Activated naive CD4-positive, alpha-beta T cell treated with anti-CD3 and anti-CD28 coated beads for 36 hours (primary cell): ENCODE measurements around the gene CALM1. TPM values are rescaled to one million over a fixed set of nuclear protein-coding genes. Genes with fewer than 3 reads are reported as not detected.

Experiments used
- CTCF ChIA-PET: fragments of 350-600 bp; sonication (Branson Sonifier 250); formaldehyde crosslinking; loops from one replicate; lab custom pipeline; 2021; ENCODE audit warnings: antibody characterized with exemption; lab: Charles Lee
- DNase-seq: peaks from one replicate; pipeline ENCODE4 v3.0.0-alpha.2; 2020
- H3K27ac Mint-ChIP-seq: one replicate; pipeline ENCODE4 v1.8.0; 2021; ENCODE audit warnings: mild to moderate bottlenecking, mixed read lengths
- H3K27me3 Mint-ChIP-seq: one replicate; pipeline ENCODE4 v1.8.0; 2021; ENCODE audit warnings: low read depth, mixed read lengths
- H3K36me3 Mint-ChIP-seq: one replicate; pipeline ENCODE4 v1.8.0; 2021; ENCODE audit warnings: low read depth, mixed read lengths
- H3K4me1 Mint-ChIP-seq: one replicate; pipeline ENCODE4 v1.8.0; 2021; ENCODE audit warnings: low read depth, mixed read lengths
- H3K4me3 Mint-ChIP-seq: one replicate; pipeline ENCODE4 v1.8.0; 2021; ENCODE audit warnings: mild to moderate bottlenecking, moderate library complexity, mixed read lengths
- H3K9me3 Mint-ChIP-seq: one replicate; pipeline ENCODE4 v1.8.0; 2021; ENCODE audit warnings: mixed read lengths
- intact Hi-C: fragments of 100-400 bp; cut with micrococcal nuclease; formaldehyde crosslinking; loops from one replicate; pipeline ENCODE4 v1.15.1; 2023
- total RNA-seq, 2 experiments: library from RNA; stranded (reverse); gene quantifications; one replicate each; pipeline ENCODE4 v1.2.3, GENCODE V29; 2021

The CALM1 gene
- total RNA-seq, 2 experiments from 2014 or later = 404 to 409 TPM

GRCh38 chr14:90373887-90374286, 22.9 kb upstream of the CALM1 start:
- CTCF ChIA-PET = interaction anchor here (1.1 kb wide), 1 partner anchor 26 kb away, joined by 3 read pairs; no protein-coding TSS in a partner anchor
- intact Hi-C loops = no loop called here
- DNase-seq = no peak
- Mint-ChIP-seq H3K9me3 (no peaks in the 10 kb centered on the region), H3K4me1 (no peaks in the 10 kb centered on the region), H3K27ac (no peak overlapping the region), H3K36me3 (no peaks in the 10 kb centered on the region), H3K4me3 (no peak overlapping the region), H3K27me3 (no peaks in the 10 kb centered on the region)

GRCh38 chr14:90374813-90375212, 22.0 kb upstream of the CALM1 start:
- Mint-ChIP-seq H3K4me1 (no peaks in the 10 kb centered on the region), H3K9me3 (no peaks in the 10 kb centered on the region), H3K4me3 (no peak overlapping the region), H3K27me3 (no peaks in the 10 kb centered on the region), H3K27ac (no peak overlapping the region), H3K36me3 (no peaks in the 10 kb centered on the region)
- CTCF ChIA-PET = interaction anchor here (0.6 to 1.1 kb wide), 5 partner anchors 14 to 202 kb away, joined by 3 to 7 read pairs (median 3); no protein-coding TSS in a partner anchor
- intact Hi-C loops = no loop called here
- no peak for DNase-seq

- Mint-ChIP-seq H3K36me3 (no peaks in the 10 kb centered on the region), H3K4me3 (no peak overlapping the region), H3K27ac (no peak overlapping the region), H3K27me3 (no peaks in the 10 kb centered on the region), H3K9me3 (no peaks in the 10 kb centered on the region), H3K4me1 (peaks cover 4% of the 10 kb centered on the region)
- CTCF ChIA-PET = interaction anchor here (0.7 kb wide), 1 partner anchor 10 kb away, joined by 3 read pairs; no protein-coding TSS in a partner anchor
- no peak for DNase-seq
- intact Hi-C loops = no loop called here
These were observed 20.9 kb upstream of the CALM1 start for GRCh38 chr14:90375934-90376333.

DNA sequence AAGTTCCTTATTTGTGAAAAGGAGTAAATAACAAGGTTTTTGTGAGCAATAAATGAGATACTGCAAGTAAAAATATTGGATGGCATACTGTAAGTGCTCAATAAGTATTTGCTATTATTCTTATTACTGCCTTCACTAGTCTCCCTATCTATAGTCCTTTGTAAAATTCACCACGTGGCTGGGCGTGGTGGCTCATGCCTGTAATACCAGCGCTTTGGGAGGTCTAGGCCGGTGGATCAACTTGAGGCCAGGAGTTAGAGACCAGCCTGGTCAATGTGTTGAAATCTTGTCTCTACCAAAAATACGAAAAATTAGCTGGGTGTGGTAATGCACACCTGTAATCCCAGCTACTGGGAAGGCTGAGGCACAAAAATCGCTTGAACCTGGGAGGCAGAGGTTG, 18.6 kb upstream of the CALM1 start:
- H3K4me1 Mint-ChIP-seq = peaks cover 4% of the 10 kb centered on the region
- no peak overlapping the region for H3K4me3 Mint-ChIP-seq
- no peaks in the 10 kb centered on the region for H3K27me3 Mint-ChIP-seq
- no peak for DNase-seq
- no peak overlapping the region for H3K27ac Mint-ChIP-seq
- no peaks in the 10 kb centered on the region for H3K36me3 Mint-ChIP-seq
- no peaks in the 10 kb centered on the region for H3K9me3 Mint-ChIP-seq
- intact Hi-C loops = no loop called here
- CTCF ChIA-PET = interaction anchor here (0.7 kb wide), 2 partner anchors 28 to 183 kb away, joined by 3 read pairs; no protein-coding TSS in a partner anchor

DNA sequence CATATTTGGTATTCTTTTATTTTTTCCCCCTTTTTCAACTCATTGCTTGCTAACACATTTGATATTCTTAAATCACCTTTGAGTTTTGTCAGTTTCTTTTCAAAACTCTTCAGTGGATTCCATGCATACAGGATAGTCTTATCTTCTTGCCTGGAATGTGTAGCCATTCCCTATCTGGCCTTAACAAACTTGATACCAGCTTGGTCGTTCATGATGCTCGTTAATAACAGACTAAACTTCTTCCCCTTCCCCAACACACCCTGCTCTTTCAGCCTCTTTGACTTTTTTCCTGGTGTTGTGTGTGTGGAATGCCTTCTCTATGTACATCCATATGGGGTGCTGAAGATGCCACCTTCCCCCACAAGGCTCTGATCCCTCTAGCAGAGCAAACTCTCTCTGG, 17.7 kb upstream of the CALM1 start:
- no peaks in the 10 kb centered on the region for H3K27me3 Mint-ChIP-seq
- no peak overlapping the region for H3K4me3 Mint-ChIP-seq
- no peak overlapping the region for H3K27ac Mint-ChIP-seq
- intact Hi-C loops = no loop called here
- no peak for DNase-seq
- CTCF ChIA-PET = interaction anchor here (0.7 to 1.3 kb wide), 5 partner anchors 20 to 318 kb away, joined by 3 read pairs; no protein-coding TSS in a partner anchor
- peaks cover 5% of the 10 kb centered on the region for H3K4me1 Mint-ChIP-seq
- H3K9me3 Mint-ChIP-seq = no peaks in the 10 kb centered on the region
- H3K36me3 Mint-ChIP-seq = no peaks in the 10 kb centered on the region

DNA sequence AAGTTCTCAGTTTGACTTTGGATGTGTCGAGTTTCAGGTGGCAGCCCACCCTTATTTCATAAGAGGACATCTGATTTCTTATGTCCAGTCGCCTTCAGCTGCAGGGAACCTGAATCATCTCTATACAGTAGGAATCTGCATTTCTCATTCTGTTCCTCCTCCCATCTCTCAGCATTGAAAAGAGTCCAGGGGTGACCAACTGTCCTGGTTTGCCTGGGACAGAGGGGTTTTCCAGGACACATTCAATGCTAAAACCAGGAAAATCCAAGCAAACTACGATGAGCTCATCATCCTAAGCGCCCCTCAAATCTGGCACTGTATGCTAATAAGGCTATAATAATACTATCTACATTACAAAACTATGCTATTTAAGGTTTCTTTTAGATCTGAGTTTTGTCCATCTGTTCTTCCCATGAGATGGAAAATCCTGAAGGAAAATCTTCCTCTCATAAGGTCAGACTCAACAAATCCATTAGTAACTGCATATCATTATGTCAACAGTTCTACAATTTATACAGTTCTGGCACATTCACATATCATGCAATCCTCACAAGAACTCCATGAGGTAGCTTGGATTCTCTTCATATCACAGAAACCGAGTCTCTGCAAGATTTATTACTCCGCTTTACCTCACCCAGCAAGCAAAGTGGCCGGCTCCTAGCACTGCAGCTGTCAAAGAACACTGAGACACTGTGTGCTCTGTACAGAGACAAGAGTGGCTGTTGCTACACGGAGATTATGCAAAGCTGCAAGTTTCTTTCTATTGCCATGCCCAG, 15.6 kb upstream of the CALM1 start:
- Mint-ChIP-seq H3K27me3 (no peaks in the 10 kb centered on the region), H3K36me3 (no peaks in the 10 kb centered on the region), H3K9me3 (no peaks in the 10 kb centered on the region), H3K4me1 (peaks cover 17% of the 10 kb centered on the region), H3K4me3 (no peak overlapping the region), H3K27ac (no peak overlapping the region)
- no peak for DNase-seq
- CTCF ChIA-PET = interaction anchor here (1.0 to 2.0 kb wide), 4 partner anchors 8 to 92 kb away, joined by 3 to 7 read pairs (median 4); no protein-coding TSS in a partner anchor
- intact Hi-C loops = loop anchor here (5.0 to 10.0 kb wide), 4 partner anchors 446 to 866 kb away; partner anchors contain the start of gene RPS6KA5

DNA sequence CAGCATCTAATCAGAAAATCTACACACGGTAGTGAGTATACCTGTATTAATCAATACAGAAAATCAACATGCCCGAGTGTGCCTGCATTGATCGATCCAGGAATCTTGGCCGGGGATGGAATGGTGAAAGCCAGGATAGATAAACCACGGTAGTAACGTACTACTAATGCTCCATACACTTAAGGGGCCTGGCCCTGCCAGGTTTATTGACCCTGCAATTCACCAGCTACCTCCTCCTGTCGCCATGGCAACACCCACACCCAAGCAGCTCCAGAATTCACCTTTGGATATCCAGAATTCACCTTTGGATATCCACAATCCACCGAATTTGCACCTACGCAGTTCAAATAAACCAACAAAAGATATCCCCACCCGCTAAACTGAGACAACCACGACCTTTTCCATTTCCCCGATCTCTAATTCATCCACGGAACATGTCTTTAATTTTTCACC, 14.8 kb upstream of the CALM1 start:
- H3K9me3 Mint-ChIP-seq = no peaks in the 10 kb centered on the region
- no peaks in the 10 kb centered on the region for H3K27me3 Mint-ChIP-seq
- intact Hi-C loops = loop anchor here (5.0 to 10.0 kb wide), 4 partner anchors 445 to 865 kb away; partner anchors contain the start of gene RPS6KA5
- peak; percentile 47 for DNase-seq
- H3K4me3 Mint-ChIP-seq = no peak overlapping the region
- H3K36me3 Mint-ChIP-seq = no peaks in the 10 kb centered on the region
- H3K4me1 Mint-ChIP-seq = peaks cover 19% of the 10 kb centered on the region
- CTCF ChIA-PET = interaction anchor here (0.9 to 2.6 kb wide), 7 partner anchors 9 to 92 kb away, joined by 3 to 8 read pairs (median 4); no protein-coding TSS in a partner anchor
- H3K27ac Mint-ChIP-seq = no peak overlapping the region

DNA sequence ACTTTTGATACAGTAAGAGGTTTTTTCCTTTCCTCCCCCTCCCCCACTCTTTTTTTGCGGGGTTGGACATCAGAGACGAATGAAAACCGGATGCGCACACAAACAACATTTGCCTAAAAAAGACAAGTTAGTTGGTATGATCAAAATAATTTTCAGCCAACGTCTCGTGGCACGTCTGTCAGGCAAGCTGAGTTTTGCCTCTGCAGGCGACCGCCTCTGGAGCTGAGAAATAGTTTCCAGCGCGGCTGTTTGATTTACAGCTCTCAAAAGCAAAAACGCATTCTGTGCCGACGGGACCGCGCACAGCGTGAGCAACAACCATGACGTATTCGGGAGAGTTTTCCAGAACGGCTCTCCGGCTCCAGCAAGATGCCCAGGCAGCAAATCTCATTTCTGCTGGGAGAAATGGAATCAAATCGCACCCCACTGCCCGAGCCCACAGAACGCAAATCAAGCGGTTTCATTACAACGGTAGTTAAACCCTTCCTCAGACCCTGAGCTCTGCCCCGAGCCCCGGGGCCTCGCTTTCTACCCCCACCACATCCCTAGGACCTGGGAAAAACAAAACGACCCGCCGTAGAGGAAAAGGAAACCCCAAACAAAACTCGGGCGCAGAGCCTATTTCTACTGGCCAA, 14.2 kb upstream of the CALM1 start:
- Mint-ChIP-seq H3K36me3 (no peaks in the 10 kb centered on the region), H3K27me3 (no peaks in the 10 kb centered on the region), H3K4me1 (peaks cover 19% of the 10 kb centered on the region), H3K27ac (no peak overlapping the region), H3K4me3 (no peak overlapping the region), H3K9me3 (no peaks in the 10 kb centered on the region)
- DNase-seq = peak; percentile 72
- CTCF ChIA-PET = interaction anchor here (0.6 to 2.6 kb wide), 8 partner anchors 9 to 93 kb away, joined by 3 to 8 read pairs (median 3); no protein-coding TSS in a partner anchor
- intact Hi-C loops = loop anchor here (1.0 to 10.0 kb wide), 12 partner anchors 14 to 865 kb away; partner anchors contain the start of genes DGLUCY, NRDE2 and RPS6KA5

- no peaks in the 10 kb centered on the region for H3K36me3 Mint-ChIP-seq
- H3K9me3 Mint-ChIP-seq = no peaks in the 10 kb centered on the region
- H3K4me1 Mint-ChIP-seq = peaks cover 23% of the 10 kb centered on the region
- H3K27ac Mint-ChIP-seq = no peak overlapping the region
- H3K27me3 Mint-ChIP-seq = no peaks in the 10 kb centered on the region
- peak; percentile 99 for DNase-seq
- no peak overlapping the region for H3K4me3 Mint-ChIP-seq
- intact Hi-C loops = loop anchor here (1.0 to 10.0 kb wide), 12 partner anchors 13 to 864 kb away; partner anchors contain the start of genes DGLUCY, NRDE2 and RPS6KA5
- CTCF ChIA-PET = interaction anchor here (1.0 to 2.6 kb wide), 10 partner anchors 12 to 314 kb away, joined by 3 to 12 read pairs (median 5); no protein-coding TSS in a partner anchor
These were observed 13.6 kb upstream of the CALM1 start for GRCh38 chr14:90383126-90383730.

DNA sequence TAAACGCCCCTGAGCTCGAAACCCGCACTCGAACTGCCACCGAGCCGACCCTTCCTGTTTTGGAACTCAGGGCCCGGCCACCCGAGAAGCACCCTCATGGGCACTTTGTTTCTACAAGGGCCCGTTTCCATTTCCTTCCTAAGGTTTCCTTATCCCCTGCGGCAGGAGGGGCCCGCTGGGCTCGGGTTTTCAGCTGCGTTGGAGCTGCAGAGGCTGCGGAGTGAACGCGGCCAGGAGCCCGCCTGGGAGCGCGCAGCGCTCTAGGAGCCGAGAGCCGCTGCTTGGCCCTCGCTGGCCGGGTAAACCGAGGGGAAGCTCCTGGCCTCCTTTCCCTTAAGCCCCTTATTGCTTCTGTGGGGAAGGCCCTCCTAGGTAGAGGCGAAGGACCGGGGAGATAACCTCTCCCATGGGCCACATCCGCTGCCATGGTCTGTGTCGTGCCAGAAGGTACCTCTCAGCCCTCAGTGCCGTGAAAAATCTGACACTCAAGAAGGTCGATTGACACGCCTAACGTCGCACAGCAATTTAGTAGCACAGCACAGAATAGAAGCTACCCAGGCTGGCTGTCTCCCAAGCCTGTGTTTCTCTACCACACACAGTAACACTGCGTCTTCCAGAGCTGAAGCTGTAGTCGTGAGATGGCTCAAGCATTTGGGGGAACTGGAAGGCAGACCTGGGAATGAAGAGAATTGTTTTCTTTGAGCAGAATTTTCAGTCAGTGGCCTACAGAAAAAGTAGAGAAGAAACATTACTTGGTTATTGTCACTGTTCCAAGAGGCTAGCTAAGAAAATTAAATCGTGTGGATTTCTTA, 12.9 kb upstream of the CALM1 start:
- CTCF ChIA-PET = interaction anchor here (1.0 to 2.6 kb wide), 8 partner anchors 12 to 314 kb away, joined by 3 to 12 read pairs (median 5); no protein-coding TSS in a partner anchor
- H3K27me3 Mint-ChIP-seq = no peaks in the 10 kb centered on the region
- H3K9me3 Mint-ChIP-seq = no peaks in the 10 kb centered on the region
- H3K36me3 Mint-ChIP-seq = no peaks in the 10 kb centered on the region
- DNase-seq = peak; percentile 74
- no peak overlapping the region for H3K27ac Mint-ChIP-seq
- H3K4me1 Mint-ChIP-seq = peaks cover 30% of the 10 kb centered on the region
- intact Hi-C loops = loop anchor here (1.0 to 10.0 kb wide), 14 partner anchors 12 to 1559 kb away; partner anchors contain the start of genes DGLUCY, NRDE2, PSMC1 and RPS6KA5
- H3K4me3 Mint-ChIP-seq = no peak overlapping the region

GRCh38 chr14:90384543-90384911, 12.3 kb upstream of the CALM1 start:
- CTCF ChIA-PET = interaction anchor here (1.1 to 2.6 kb wide), 7 partner anchors 11 to 313 kb away, joined by 4 to 12 read pairs (median 5); no protein-coding TSS in a partner anchor
- intact Hi-C loops = loop anchor here (1.0 to 10.0 kb wide), 6 partner anchors 128 to 1560 kb away; partner anchors contain the start of genes PSMC1, RPS6KA5 and TTC8
- Mint-ChIP-seq H3K4me1 (peaks cover 36% of the 10 kb centered on the region), H3K36me3 (no peaks in the 10 kb centered on the region), H3K27ac (no peak overlapping the region), H3K9me3 (no peaks in the 10 kb centered on the region), H3K27me3 (no peaks in the 10 kb centered on the region), H3K4me3 (no peak overlapping the region)
- DNase-seq = peak; percentile 43
